ENCODE results near the gene TRIM67. TPM values are rescaled to one million over a fixed set of nuclear protein-coding genes. Genes with fewer than 3 reads are reported as not detected.

The TRIM67 gene
- total and polyA plus RNA-seq, 4 donors, result under 0.01 to 0.09 TPM; not detected in 2

DNA sequence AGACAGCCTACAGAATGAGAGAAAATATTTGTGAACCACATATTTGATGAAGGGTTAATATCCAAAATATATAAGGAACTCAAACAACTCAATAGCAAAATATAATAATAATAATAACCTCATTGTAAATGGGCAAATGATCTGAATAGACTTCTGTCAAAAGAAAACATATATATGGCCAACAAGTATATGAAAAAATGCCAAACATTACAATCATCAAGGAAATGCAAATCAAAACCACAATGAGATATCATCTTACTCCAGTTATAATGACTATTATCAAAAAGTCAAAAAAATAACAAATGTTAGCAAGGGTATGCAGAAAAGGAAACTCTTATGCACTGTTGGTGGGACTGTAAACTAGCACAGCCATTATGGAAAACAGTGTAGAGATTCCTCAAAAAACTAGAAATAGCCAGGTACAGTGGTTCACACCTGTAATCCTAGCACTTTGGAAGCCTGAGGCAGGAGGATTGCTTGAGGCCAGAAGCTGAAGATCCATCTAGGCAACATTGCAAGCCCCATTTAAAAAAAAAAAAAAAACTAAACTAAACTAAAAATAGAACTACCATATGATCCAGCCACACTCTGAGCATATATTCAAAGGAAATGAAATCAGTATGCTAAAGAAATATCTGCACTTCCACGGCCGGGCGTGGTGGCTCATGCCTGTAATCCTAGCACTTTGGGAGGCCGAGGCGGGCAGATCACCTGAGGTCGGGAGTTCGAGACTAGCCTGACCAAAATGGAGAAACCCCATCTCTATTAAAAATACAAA lies 17.3 kb upstream of the TRIM67 start:
- H3K9me3 ChIP-seq (ENCODE audit: control insufficient read depth in 4 of 4, insufficient read depth in 3 of 4, low read length in 3 of 4), result peaks cover 0 to 5% (median 2%) of the 10 kb centered on the region in 4 donors
- TF ChIP-seq, protein P1, sequence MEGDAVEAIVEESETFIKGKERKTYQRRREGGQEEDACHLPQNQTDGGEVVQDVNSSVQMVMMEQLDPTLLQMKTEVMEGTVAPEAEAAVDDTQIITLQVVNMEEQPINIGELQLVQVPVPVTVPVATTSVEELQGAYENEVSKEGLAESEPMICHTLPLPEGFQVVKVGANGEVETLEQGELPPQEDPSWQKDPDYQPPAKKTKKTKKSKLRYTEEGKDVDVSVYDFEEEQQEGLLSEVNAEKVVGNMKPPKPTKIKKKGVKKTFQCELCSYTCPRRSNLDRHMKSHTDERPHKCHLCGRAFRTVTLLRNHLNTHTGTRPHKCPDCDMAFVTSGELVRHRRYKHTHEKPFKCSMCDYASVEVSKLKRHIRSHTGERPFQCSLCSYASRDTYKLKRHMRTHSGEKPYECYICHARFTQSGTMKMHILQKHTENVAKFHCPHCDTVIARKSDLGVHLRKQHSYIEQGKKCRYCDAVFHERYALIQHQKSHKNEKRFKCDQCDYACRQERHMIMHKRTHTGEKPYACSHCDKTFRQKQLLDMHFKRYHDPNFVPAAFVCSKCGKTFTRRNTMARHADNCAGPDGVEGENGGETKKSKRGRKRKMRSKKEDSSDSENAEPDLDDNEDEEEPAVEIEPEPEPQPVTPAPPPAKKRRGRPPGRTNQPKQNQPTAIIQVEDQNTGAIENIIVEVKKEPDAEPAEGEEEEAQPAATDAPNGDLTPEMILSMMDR (IDR thresholded peaks at IDR 0.05; ENCODE audit: control extremely low read depth, extremely low read depth), result no peak
- H3K36me3 ChIP-seq (ENCODE audit: control insufficient read depth in 4 of 4, insufficient read depth in 4 of 4, low read length in 4 of 4), result no peaks in the 10 kb centered on the region
- peaks cover 0 to 11% (median 2%) of the 10 kb centered on the region in 5 donors for H3K4me1 ChIP-seq (ENCODE audit: control insufficient read depth in 5 of 5, insufficient read depth in 5 of 5, low read length in 5 of 5)
- H3K9ac ChIP-seq (ENCODE audit: insufficient read depth in 1 of 2, low read length in 2 of 2), result no peak overlapping the region
- no peak for DNase-seq
- 79 to 85% methylated on average over 7 of the region's 7 CpGs for WGBS, 2 donors
- no peak overlapping the region for H3K4me3 ChIP-seq
- ATAC-seq (ENCODE audit: insufficient read depth, low FRiP score), result no peak
- H3K27ac ChIP-seq (ENCODE audit: low read depth in 1 of 2, low read length in 1 of 2), result no peak overlapping the region
- no peaks in the 10 kb centered on the region for H3K27me3 ChIP-seq (ENCODE audit: control insufficient read depth in 3 of 3, insufficient read depth in 3 of 3, low read length in 2 of 3)

DNA sequence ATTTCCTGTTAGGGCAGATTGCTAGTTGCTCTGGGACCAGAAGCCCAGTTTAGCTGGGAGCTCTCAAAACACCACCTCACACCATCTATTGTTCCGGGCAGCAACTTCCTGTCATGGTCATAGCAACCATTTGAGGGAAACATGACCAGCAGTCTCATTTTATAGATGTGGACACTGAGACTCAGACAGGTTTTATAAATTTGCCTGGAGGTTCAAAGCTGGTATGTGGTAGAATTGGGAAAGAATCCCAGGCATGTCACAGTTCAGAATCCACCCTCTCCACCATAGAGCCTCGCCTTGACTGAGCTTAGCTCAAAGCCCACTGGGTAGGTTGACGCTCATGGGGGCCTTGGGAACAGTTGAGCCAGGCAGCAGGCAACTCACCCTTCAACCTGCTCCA lies 14.0 kb upstream of the TRIM67 start:
- DNase-seq (no peak), ATAC-seq (ENCODE audit: insufficient read depth, low FRiP score) (no peak)
- H3K27me3 ChIP-seq (ENCODE audit: control insufficient read depth in 3 of 3, insufficient read depth in 3 of 3, low read length in 2 of 3), result no peaks in the 10 kb centered on the region
- 70 to 73% methylated on average over 3 of the region's 3 CpGs for WGBS, 2 donors
- peaks cover 0 to 11% (median 7%) of the 10 kb centered on the region in 4 donors for H3K9me3 ChIP-seq (ENCODE audit: control insufficient read depth in 4 of 4, insufficient read depth in 3 of 4, low read length in 3 of 4)
- H3K4me1 ChIP-seq (ENCODE audit: control insufficient read depth in 5 of 5, insufficient read depth in 5 of 5, low read length in 5 of 5), result no peaks in the 10 kb centered on the region
- H3K36me3 ChIP-seq (ENCODE audit: control insufficient read depth in 4 of 4, insufficient read depth in 4 of 4, low read length in 4 of 4), result no peaks in the 10 kb centered on the region
- H3K27ac ChIP-seq (ENCODE audit: low read depth in 1 of 2, low read length in 1 of 2), result no peak overlapping the region
- TF ChIP-seq, protein P1 (IDR thresholded peaks at IDR 0.05; ENCODE audit: control extremely low read depth, extremely low read depth), result no peak
- H3K4me3 ChIP-seq, result no peak overlapping the region
- no peak overlapping the region for H3K9ac ChIP-seq (ENCODE audit: insufficient read depth in 1 of 2, low read length in 2 of 2)

DNA sequence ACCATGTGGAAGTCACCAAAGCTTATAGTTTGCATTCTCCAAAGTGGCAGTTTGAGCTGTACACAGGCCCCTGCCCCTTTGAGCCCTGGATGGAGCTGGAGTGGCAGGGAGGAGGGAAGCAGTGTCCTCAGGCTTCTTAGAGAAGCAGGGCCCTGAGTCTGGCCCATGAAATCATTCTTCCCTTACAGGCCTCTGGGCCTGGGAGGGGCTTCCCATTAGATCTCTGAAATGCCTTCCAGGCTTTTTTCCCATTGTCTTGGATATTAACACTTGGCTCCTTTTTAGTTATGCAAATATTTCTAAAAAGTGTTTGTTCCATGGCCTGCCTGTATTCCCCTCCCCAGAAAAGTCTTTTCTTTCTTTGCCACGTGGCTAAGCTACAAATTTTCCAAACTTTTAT lies 10.0 kb upstream of the TRIM67 start:
- 18 to 30% methylated on average over 1 of the region's 1 CpG for WGBS, 2 donors
- no peaks in the 10 kb centered on the region for H3K4me1 ChIP-seq (ENCODE audit: control insufficient read depth in 5 of 5, insufficient read depth in 5 of 5, low read length in 5 of 5)
- H3K27ac ChIP-seq (ENCODE audit: low read depth in 1 of 2, low read length in 1 of 2), result no peak overlapping the region
- H3K4me3 ChIP-seq, result no peak overlapping the region
- no peak overlapping the region for H3K9ac ChIP-seq (ENCODE audit: insufficient read depth in 1 of 2, low read length in 2 of 2)
- no peak for DNase-seq
- H3K27me3 ChIP-seq (ENCODE audit: control insufficient read depth in 3 of 3, insufficient read depth in 3 of 3, low read length in 2 of 3), result no peaks in the 10 kb centered on the region
- H3K36me3 ChIP-seq (ENCODE audit: control insufficient read depth in 4 of 4, insufficient read depth in 4 of 4, low read length in 4 of 4), result no peaks in the 10 kb centered on the region
- peaks cover 0 to 12% (median 5%) of the 10 kb centered on the region in 4 donors for H3K9me3 ChIP-seq (ENCODE audit: control insufficient read depth in 4 of 4, insufficient read depth in 3 of 4, low read length in 3 of 4)
- no peak for ATAC-seq (ENCODE audit: insufficient read depth, low FRiP score)
- TF ChIP-seq, protein P1 (IDR thresholded peaks at IDR 0.05; ENCODE audit: control extremely low read depth, extremely low read depth), result no peak

Measured in lung (tissue), 12 donors.